Prostate gland (tissue), 2 donors: ENCODE measurements around the gene SCYL3. TPM values are rescaled to one million over a fixed set of nuclear protein-coding genes. Genes with fewer than 3 reads are reported as not detected.
A peak's percentile ranks its signal among the peaks of the same experiment; 100 is the strongest.
"Not testable (repeated sequence)": the region's sequence is repeated elsewhere in the genome, so short reads cannot be mapped to it uniquely, and the experiment has no call there.

ENCODE experiments used
- DNase-seq: peaks from one replicate; pipeline ENCODE4 v3.0.0-alpha.2; 2019; ENCODE audit warnings: low spot score
- H3K27ac ChIP-seq, 2 donors: fragments of 200-600 bp; sonication (generic); 2 replicates each; pipeline ENCODE4 v1.5.1; 2017 to 2019
- H3K27me3 ChIP-seq: fragments of 200-600 bp; sonication (generic); replicated peaks from 2 replicates; pipeline ENCODE4 v1.5.1; 2019; ENCODE audit not compliant: insufficient read depth
- H3K36me3 ChIP-seq, 2 donors: fragments of 200-600 bp; sonication (generic); 1 replicate in 1 of 2; 2 replicates in 1 of 2; pipeline versions ENCODE4 v1.5.1 to v1.8.1; 2017 to 2019
- H3K4me1 ChIP-seq: fragments of 200-600 bp; sonication (generic); replicated peaks from 2 replicates; pipeline ENCODE4 v1.5.1; 2019
- H3K4me3 ChIP-seq, 2 donors: fragments of 200-600 bp; sonication (generic); 2 replicates each; pipeline ENCODE4 v1.5.1; 2017 to 2019
- H3K9me3 ChIP-seq: fragments of 200-600 bp; sonication (generic); 2 replicates; pipeline ENCODE4 v1.5.1; 2017
- CTCF ChIP-seq, 4 experiments: fragments of 200-600 bp in 2 of 4; fragments of 450-650 bp in 2 of 4; sonication (generic) in 2 of 4; IDR thresholded peaks; 1 replicate in 3 of 4; 2 replicates in 1 of 4; pipeline ENCODE4 v1.5.1; 2016 to 2019; ENCODE audit warnings: antibody characterized with exemption in 4 of 4, mild to moderate bottlenecking in 2 of 4, moderate library complexity in 2 of 4
- POLR2A ChIP-seq: fragments of 450-650 bp; IDR thresholded peaks from one replicate; pipeline ENCODE4 v1.6.1; 2016; ENCODE audit warnings: antibody characterized with exemption, mild to moderate bottlenecking
- POLR2AphosphoS5 ChIP-seq: sonication (generic); formaldehyde crosslinking; IDR thresholded peaks from one replicate; pipeline ENCODE4 v1.6.1; 2017; ENCODE audit warnings: antibody characterized with exemption
- WGBS: methylation state at CpG from one replicate; pipeline ENCODE4 v1.1.5; 2018; 5-methylcytosine and 5-hydroxymethylcytosine counted together
- intact Hi-C: fragments of 100-400 bp; cut with DNase I; formaldehyde crosslinking; loops from one replicate; pipeline ENCODE4 v1.14.2; 2022
- total RNA-seq, 2 donors: library from RNA; depleted of rRNA; stranded (reverse); fragments of >200 nt; gene quantifications; one replicate each; pipeline ENCODE4 v1.1.0, GENCODE V29; 2016

The SCYL3 gene
- total RNA-seq, 2 donors from 2014 or later: 15.8 to 18.6 TPM

GRCh38 chr1:169821500-169821899, 72.2 kb downstream of the SCYL3 start:
- Histone ChIP-seq H3K27ac (no peak overlapping the region), H3K36me3 (no peaks in the 10 kb centered on the region), H3K4me1 (no peaks in the 10 kb centered on the region), H3K4me3 (no peak overlapping the region), H3K27me3 (no peaks in the 10 kb centered on the region), H3K9me3 (no peaks in the 10 kb centered on the region)
- intact Hi-C loops: no loop called here
- TF ChIP-seq POLR2AphosphoS5: no peak
- TF ChIP-seq POLR2A: no peak
- TF ChIP-seq CTCF (IDR thresholded peaks at IDR 0.05): no peak
- WGBS: 96% methylated on average over 7 of the region's 7 CpGs
- DNase-seq: no peak

- peak; percentile 17 for DNase-seq
- Histone ChIP-seq H3K27me3 (no peaks in the 10 kb centered on the region), H3K27ac (peak overlapping the region in 1 of 2 donors; percentile 35), H3K4me1 (no peaks in the 10 kb centered on the region), H3K4me3 (no peak overlapping the region), H3K9me3 (no peaks in the 10 kb centered on the region), H3K36me3 (no peaks in the 10 kb centered on the region)
- TF ChIP-seq POLR2AphosphoS5: peak; percentile 65
- TF ChIP-seq POLR2A: no peak
- no peak for TF ChIP-seq CTCF (IDR thresholded peaks at IDR 0.05)
- intact Hi-C loops: no loop called here
- 50% methylated on average over 1 of the region's 1 CpG for WGBS
Observed at GRCh38 chr1:169816617-169817016, 77.1 kb downstream of the SCYL3 start.

- no peak overlapping the region for H3K27ac ChIP-seq
- H3K36me3 ChIP-seq: no peaks in the 10 kb centered on the region
- 48% methylated on average over 2 of the region's 2 CpGs for WGBS
- H3K4me3 ChIP-seq: no peak overlapping the region
- no peaks in the 10 kb centered on the region for H3K4me1 ChIP-seq
- no peaks in the 10 kb centered on the region for H3K9me3 ChIP-seq
- DNase-seq: no peak
- TF ChIP-seq POLR2A (no peak), CTCF (IDR thresholded peaks at IDR 0.05) (no peak), POLR2AphosphoS5 (no peak)
- H3K27me3 ChIP-seq: no peaks in the 10 kb centered on the region
- intact Hi-C loops: no loop called here
Observed at GRCh38 chr1:169814265-169814664, 79.4 kb downstream of the SCYL3 start.

- no peak for TF ChIP-seq POLR2A
- TF ChIP-seq CTCF (IDR thresholded peaks at IDR 0.05): no peak
- no peak for TF ChIP-seq POLR2AphosphoS5
- no peak for DNase-seq
- Histone ChIP-seq H3K4me3 (no peak overlapping the region), H3K4me1 (no peaks in the 10 kb centered on the region), H3K27me3 (no peaks in the 10 kb centered on the region), H3K36me3 (no peaks in the 10 kb centered on the region), H3K27ac (no peak overlapping the region), H3K9me3 (no peaks in the 10 kb centered on the region)
- WGBS: 100% methylated on average over 2 of the region's 2 CpGs
- intact Hi-C loops: no loop called here
Observed at GRCh38 chr1:169812131-169812530, 81.6 kb downstream of the SCYL3 start.

- H3K27ac ChIP-seq, H3K4me1 ChIP-seq, H3K4me3 ChIP-seq, H3K27me3 ChIP-seq, H3K9me3 ChIP-seq, intact Hi-C loops, H3K36me3 ChIP-seq, DNase-seq: not testable (repeated sequence)
Observed at GRCh38 chr1:169811418-169812035, 82.2 kb downstream of the SCYL3 start.
